Mesendoderm (in vitro differentiated cells): ENCODE data around the gene GASK1A.

Experiments used
- DNase-seq: peaks from one replicate; pipeline ENCODE4 v3.0.0; 2013
- H2AK5ac ChIP-seq: 2 replicates; pipeline ENCODE4 v1.6.1; 2013; ENCODE audit warnings: low read length, inconsistent platforms
- H2BK120ac ChIP-seq: 2 replicates; pipeline ENCODE4 v1.6.1; 2013; ENCODE audit warnings: low read depth, mild to moderate bottlenecking, low read length, moderate library complexity, mixed read lengths
- H2BK15ac ChIP-seq: replicated peaks from 2 replicates; pipeline ENCODE4 v1.6.1; 2013; ENCODE audit warnings: low read depth, mild to moderate bottlenecking, moderate library complexity
- H2BK5ac ChIP-seq: 2 replicates; pipeline ENCODE4 v1.6.1; 2013; ENCODE audit warnings: low read length, inconsistent platforms
- H3K18ac ChIP-seq: 2 replicates; pipeline ENCODE4 v1.6.1; 2013; ENCODE audit warnings: mild to moderate bottlenecking, low read length, mixed read lengths
- H3K23ac ChIP-seq: one replicate; pipeline ENCODE4 v1.6.1; 2013; ENCODE audit warnings: low read length
- H3K27ac ChIP-seq: 2 replicates; pipeline ENCODE4 v1.5.1; 2013; ENCODE audit warnings: low read depth, mild to moderate bottlenecking, inconsistent platforms, low read length, moderate library complexity
- H3K27me3 ChIP-seq: 2 replicates; pipeline ENCODE4 v1.6.1; 2013; ENCODE audit warnings: low read length, control low read depth, mild to moderate bottlenecking, inconsistent platforms; ENCODE audit not compliant: insufficient read depth, poor library complexity
- H3K36me3 ChIP-seq: 2 replicates; pipeline ENCODE4 v1.6.1; 2013; ENCODE audit warnings: low read length, inconsistent platforms; ENCODE audit not compliant: control insufficient read depth, insufficient read depth
- H3K4ac ChIP-seq: one replicate; pipeline ENCODE4 v1.6.1; 2013; ENCODE audit warnings: low read depth, mild to moderate bottlenecking, low read length, moderate library complexity
- H3K4me1 ChIP-seq: 2 replicates; pipeline ENCODE4 v1.6.1; 2013; ENCODE audit warnings: low read depth, low read length, inconsistent platforms; ENCODE audit not compliant: control insufficient read depth
- H3K4me2 ChIP-seq: 2 replicates; pipeline ENCODE4 v1.6.1; 2013; ENCODE audit warnings: low read length
- H3K4me3 ChIP-seq: 2 replicates; pipeline ENCODE4 v1.5.1; 2013; ENCODE audit warnings: mild to moderate bottlenecking, low read length
- H3K56ac ChIP-seq: one replicate; pipeline ENCODE4 v1.6.1; 2013; ENCODE audit warnings: low read length
- H3K79me1 ChIP-seq: 2 replicates; pipeline ENCODE4 v1.6.1; 2013; ENCODE audit warnings: low read length, inconsistent platforms
- H3K79me2 ChIP-seq: 2 replicates; pipeline ENCODE4 v1.6.1; 2013; ENCODE audit warnings: mild to moderate bottlenecking, low read length; ENCODE audit not compliant: control insufficient read depth, insufficient read depth
- H3K9ac ChIP-seq: 2 replicates; pipeline ENCODE4 v1.6.1; 2013; ENCODE audit warnings: low read length, inconsistent platforms
- H4K5ac ChIP-seq: one replicate; pipeline ENCODE4 v1.6.1; 2013; ENCODE audit warnings: low read length
- H4K8ac ChIP-seq: one replicate; pipeline ENCODE4 v1.6.1; 2013; ENCODE audit warnings: low read depth, mild to moderate bottlenecking, control low read depth, low read length, moderate library complexity
- WGBS: extraction: QIAGEN DNeasy Blood & Tissue Kit; methylation state at CpG from one replicate; pipeline ENCODE4 v1.1.7; 2013; ENCODE audit warnings: low lambda C conversion rate, missing lambda C conversion rate; ENCODE audit not compliant: insufficient coverage; ENCODE audit errors: extremely low coverage; 5-methylcytosine and 5-hydroxymethylcytosine counted together

The GASK1A gene

GRCh38 chr3:43010638-43011037 is 31.5 kb downstream of the GASK1A start:
- H3K18ac ChIP-seq, result no peak overlapping the region
- no peak overlapping the region for H2AK5ac ChIP-seq
- H2BK5ac ChIP-seq, result no peak overlapping the region
- H3K56ac ChIP-seq, result no peak overlapping the region
- H3K4me1 ChIP-seq, result no peaks in the 10 kb centered on the region
- no peak overlapping the region for H3K4ac ChIP-seq
- DNase-seq, result no peak
- H2BK15ac ChIP-seq, result no peak overlapping the region
- H3K4me3 ChIP-seq, result no peak overlapping the region
- H3K27me3 ChIP-seq, result no peaks in the 10 kb centered on the region
- no peaks in the 10 kb centered on the region for H3K36me3 ChIP-seq
- no peak overlapping the region for H4K5ac ChIP-seq
- H2BK120ac ChIP-seq, result no peak overlapping the region
- no peaks in the 10 kb centered on the region for H3K79me2 ChIP-seq
- no peak overlapping the region for H3K9ac ChIP-seq
- no peak overlapping the region for H3K27ac ChIP-seq
- H4K8ac ChIP-seq, result no peak overlapping the region
- no peaks in the 10 kb centered on the region for H3K79me1 ChIP-seq
- H3K4me2 ChIP-seq, result no peak overlapping the region
- no peak overlapping the region for H3K23ac ChIP-seq

GRCh38 chr3:43011638-43012037 is 32.5 kb downstream of the GASK1A start:
- DNase-seq, result no peak
- Histone ChIP-seq H3K56ac (no peak overlapping the region), H2BK120ac (no peak overlapping the region), H4K5ac (no peak overlapping the region), H3K9ac (no peak overlapping the region), H3K27me3 (no peaks in the 10 kb centered on the region), H2AK5ac (no peak overlapping the region), H3K27ac (no peak overlapping the region), H3K79me1 (no peaks in the 10 kb centered on the region), H3K79me2 (no peaks in the 10 kb centered on the region), H2BK15ac (no peak overlapping the region), H3K18ac (no peak overlapping the region), H3K36me3 (no peaks in the 10 kb centered on the region), H3K4ac (no peak overlapping the region), H4K8ac (no peak overlapping the region), H3K4me1 (no peaks in the 10 kb centered on the region), H3K4me3 (no peak overlapping the region), H3K23ac (no peak overlapping the region), H2BK5ac (no peak overlapping the region), H3K4me2 (no peak overlapping the region)
- WGBS, result no CpG with 5 or more reads among the region's 3 CpGs

GRCh38 chr3:43012174-43012573 is 33.1 kb downstream of the GASK1A start:
- no peak overlapping the region for H3K23ac ChIP-seq
- H3K27me3 ChIP-seq, result no peaks in the 10 kb centered on the region
- no peak overlapping the region for H2BK5ac ChIP-seq
- H3K79me1 ChIP-seq, result no peaks in the 10 kb centered on the region
- H4K8ac ChIP-seq, result no peak overlapping the region
- no peak overlapping the region for H3K4me2 ChIP-seq
- no peak overlapping the region for H3K9ac ChIP-seq
- no peak overlapping the region for H3K4ac ChIP-seq
- no peak overlapping the region for H3K56ac ChIP-seq
- no peak overlapping the region for H2BK120ac ChIP-seq
- no peak for DNase-seq
- no peaks in the 10 kb centered on the region for H3K4me1 ChIP-seq
- no peak overlapping the region for H3K4me3 ChIP-seq
- H3K27ac ChIP-seq, result no peak overlapping the region
- no peak overlapping the region for H3K18ac ChIP-seq
- H2BK15ac ChIP-seq, result no peak overlapping the region
- H4K5ac ChIP-seq, result no peak overlapping the region
- no peaks in the 10 kb centered on the region for H3K36me3 ChIP-seq
- no peaks in the 10 kb centered on the region for H3K79me2 ChIP-seq
- H2AK5ac ChIP-seq, result no peak overlapping the region

GRCh38 chr3:43013256-43013655 is 34.1 kb downstream of the GASK1A start:
- Histone ChIP-seq H3K79me1 (no peaks in the 10 kb centered on the region), H3K4me2 (no peak overlapping the region), H3K4me3 (no peak overlapping the region), H4K5ac (no peak overlapping the region), H3K4ac (no peak overlapping the region), H3K18ac (no peak overlapping the region), H3K4me1 (no peaks in the 10 kb centered on the region), H4K8ac (no peak overlapping the region), H2BK120ac (no peak overlapping the region), H3K27me3 (no peaks in the 10 kb centered on the region), H2AK5ac (no peak overlapping the region), H3K56ac (no peak overlapping the region), H3K27ac (no peak overlapping the region), H2BK15ac (no peak overlapping the region), H2BK5ac (no peak overlapping the region), H3K23ac (no peak overlapping the region), H3K9ac (no peak overlapping the region), H3K79me2 (no peaks in the 10 kb centered on the region), H3K36me3 (no peaks in the 10 kb centered on the region)
- DNase-seq, result no peak
- WGBS, result no CpG with 5 or more reads among the region's 2 CpGs

GRCh38 chr3:43013743-43014155 is 34.6 kb downstream of the GASK1A start:
- DNase-seq, result no peak
- no peak overlapping the region for H3K56ac ChIP-seq
- no peak overlapping the region for H2AK5ac ChIP-seq
- no peak overlapping the region for H3K9ac ChIP-seq
- no peak overlapping the region for H3K4me2 ChIP-seq
- H2BK120ac ChIP-seq, result no peak overlapping the region
- no peaks in the 10 kb centered on the region for H3K4me1 ChIP-seq
- H4K8ac ChIP-seq, result no peak overlapping the region
- H3K4ac ChIP-seq, result no peak overlapping the region
- H3K4me3 ChIP-seq, result no peak overlapping the region
- H4K5ac ChIP-seq, result no peak overlapping the region
- H3K36me3 ChIP-seq, result no peaks in the 10 kb centered on the region
- no peak overlapping the region for H2BK15ac ChIP-seq
- no peak overlapping the region for H2BK5ac ChIP-seq
- no peak overlapping the region for H3K27ac ChIP-seq
- H3K27me3 ChIP-seq, result no peaks in the 10 kb centered on the region
- no peak overlapping the region for H3K18ac ChIP-seq
- no peaks in the 10 kb centered on the region for H3K79me1 ChIP-seq
- no peaks in the 10 kb centered on the region for H3K79me2 ChIP-seq
- no CpG with 5 or more reads among the region's 2 CpGs for WGBS
- no peak overlapping the region for H3K23ac ChIP-seq

GRCh38 chr3:43014241-43014640 is 35.1 kb downstream of the GASK1A start:
- no peak overlapping the region for H3K23ac ChIP-seq
- H3K4me2 ChIP-seq, result no peak overlapping the region
- H4K5ac ChIP-seq, result no peak overlapping the region
- H2BK5ac ChIP-seq, result no peak overlapping the region
- H3K4ac ChIP-seq, result no peak overlapping the region
- H3K36me3 ChIP-seq, result no peaks in the 10 kb centered on the region
- no peak overlapping the region for H2AK5ac ChIP-seq
- WGBS, result no CpG with 5 or more reads among the region's 3 CpGs
- H3K4me3 ChIP-seq, result no peak overlapping the region
- H3K56ac ChIP-seq, result no peak overlapping the region
- H3K9ac ChIP-seq, result no peak overlapping the region
- no peak overlapping the region for H2BK120ac ChIP-seq
- no peak overlapping the region for H3K27ac ChIP-seq
- H2BK15ac ChIP-seq, result no peak overlapping the region
- H3K79me2 ChIP-seq, result no peaks in the 10 kb centered on the region
- H3K79me1 ChIP-seq, result no peaks in the 10 kb centered on the region
- no peak for DNase-seq
- H3K4me1 ChIP-seq, result no peaks in the 10 kb centered on the region
- H4K8ac ChIP-seq, result no peak overlapping the region
- no peak overlapping the region for H3K18ac ChIP-seq
- no peaks in the 10 kb centered on the region for H3K27me3 ChIP-seq
